Sigmoid colon (tissue), 3 donors: ENCODE measurements around the gene MTUS2.

Source experiments
- POLR2A ChIP-seq, 2 donors: fragments of 450-650 bp; IDR thresholded peaks; one replicate each; pipeline ENCODE4 v1.6.1; 2016; ENCODE audit warnings: antibody characterized with exemption in 2 of 2, mild to moderate bottlenecking in 2 of 2, moderate library complexity in 2 of 2
- TF ChIP-seq, protein P1 (sequence below), 4 experiments: fragments of 450-650 bp in 3 of 4; fragments of 200-600 bp in 1 of 4; IDR thresholded peaks; one replicate each; pipeline ENCODE4 v1.5.1; 2016 to 2019; ENCODE audit warnings: antibody characterized with exemption in 4 of 4, mild to moderate bottlenecking in 3 of 4, moderate library complexity in 2 of 4

DNA sequence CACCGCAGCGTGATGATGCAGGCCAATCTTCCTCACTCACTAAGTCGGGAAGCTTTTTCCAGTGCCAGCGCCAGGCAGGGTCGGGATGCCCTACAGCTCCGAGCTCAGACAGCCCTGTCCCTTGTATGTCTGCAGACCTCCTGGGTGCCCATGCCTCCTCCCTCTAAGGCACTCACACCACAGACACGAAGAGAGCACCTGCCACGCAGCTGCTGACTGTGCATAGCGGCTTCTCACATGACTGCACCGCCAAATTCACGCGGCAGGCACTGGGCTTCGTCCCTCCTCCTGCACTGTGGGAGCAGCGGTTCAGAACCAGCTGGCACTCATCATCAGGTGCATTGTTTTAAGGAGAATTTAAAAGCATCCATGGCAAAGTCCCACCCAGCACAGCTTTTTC, 687.2 kb downstream of the MTUS2 start:
- TF ChIP-seq, protein P1, sequence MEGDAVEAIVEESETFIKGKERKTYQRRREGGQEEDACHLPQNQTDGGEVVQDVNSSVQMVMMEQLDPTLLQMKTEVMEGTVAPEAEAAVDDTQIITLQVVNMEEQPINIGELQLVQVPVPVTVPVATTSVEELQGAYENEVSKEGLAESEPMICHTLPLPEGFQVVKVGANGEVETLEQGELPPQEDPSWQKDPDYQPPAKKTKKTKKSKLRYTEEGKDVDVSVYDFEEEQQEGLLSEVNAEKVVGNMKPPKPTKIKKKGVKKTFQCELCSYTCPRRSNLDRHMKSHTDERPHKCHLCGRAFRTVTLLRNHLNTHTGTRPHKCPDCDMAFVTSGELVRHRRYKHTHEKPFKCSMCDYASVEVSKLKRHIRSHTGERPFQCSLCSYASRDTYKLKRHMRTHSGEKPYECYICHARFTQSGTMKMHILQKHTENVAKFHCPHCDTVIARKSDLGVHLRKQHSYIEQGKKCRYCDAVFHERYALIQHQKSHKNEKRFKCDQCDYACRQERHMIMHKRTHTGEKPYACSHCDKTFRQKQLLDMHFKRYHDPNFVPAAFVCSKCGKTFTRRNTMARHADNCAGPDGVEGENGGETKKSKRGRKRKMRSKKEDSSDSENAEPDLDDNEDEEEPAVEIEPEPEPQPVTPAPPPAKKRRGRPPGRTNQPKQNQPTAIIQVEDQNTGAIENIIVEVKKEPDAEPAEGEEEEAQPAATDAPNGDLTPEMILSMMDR (IDR thresholded peaks at IDR 0.05) = no peak
- no peak for TF ChIP-seq POLR2A (IDR thresholded peaks at IDR 0.05)
